ENCODE data around the gene HMGA1.
"Not testable (repeated sequence)": the region's sequence is repeated elsewhere in the genome, so short reads cannot be mapped to it uniquely, and the experiment has no call there.

The HMGA1 gene

GRCh38 chr6:34249469-34250261, 13.0 kb downstream of the HMGA1 start:
- DNase-seq (ENCODE audit: low spot score): no peak
- ChIA-PET POLR2A (ENCODE audit: low non-redundant PET) (interaction anchor here (0.7 to 1.0 kb wide), 2 partner anchors 63 to 166 kb away, joined by 3 read pairs; no protein-coding TSS in a partner anchor), CTCF (interaction anchor here (0.6 to 2.7 kb wide), 12 partner anchors 10 to 1169 kb away, joined by 3 to 29 read pairs (median 4); partner anchors contain the start of gene HMGA1)
- H3K27ac ChIP-seq: peak overlapping the region; percentile 87
- TF ChIP-seq CTCF (conservative IDR thresholded peaks at IDR 0.05; ENCODE audit: low read depth): no peak

- CTCF ChIA-PET: interaction anchor here (0.6 kb wide), 1 partner anchor 134 kb away, joined by 3 read pairs; no protein-coding TSS in a partner anchor
- POLR2A ChIA-PET (ENCODE audit: low non-redundant PET); H3K27ac ChIP-seq: not testable (repeated sequence)
Measured at GRCh38 chr6:34252395-34252794, 15.7 kb downstream of the HMGA1 start.

GRCh38 chr6:34259529-34260069, 22.9 kb downstream of the HMGA1 start:
- POLR2A ChIA-PET (ENCODE audit: low non-redundant PET): no interaction called here

More at GRCh38 chr6:34252395-34252794, 15.7 kb downstream of the HMGA1 start:
- not testable (repeated sequence) for DNase-seq (ENCODE audit: low spot score)

GRCh38 chr6:34260576-34261267, 24.0 kb downstream of the HMGA1 start:
- no peak overlapping the region for H3K27ac ChIP-seq
- CTCF ChIA-PET: interaction anchor here (0.5 kb wide), 1 partner anchor 410 kb away, joined by 4 read pairs; no protein-coding TSS in a partner anchor
- TF ChIP-seq CTCF (conservative IDR thresholded peaks at IDR 0.05; ENCODE audit: low read depth): no peak
- POLR2A ChIA-PET (ENCODE audit: low non-redundant PET): no interaction called here
- DNase-seq (ENCODE audit: low spot score): no peak

More at GRCh38 chr6:34259529-34260069, 22.9 kb downstream of the HMGA1 start:
- no peak for DNase-seq (ENCODE audit: low spot score)
- CTCF ChIA-PET: interaction anchor here (0.6 to 0.9 kb wide), 2 partner anchors 10 to 1311 kb away, joined by 5 read pairs; partner anchors contain the start of gene SMIM29
- no peak overlapping the region for H3K27ac ChIP-seq
- no peak for TF ChIP-seq CTCF (conservative IDR thresholded peaks at IDR 0.05; ENCODE audit: low read depth)

- DNase-seq (ENCODE audit: low spot score); POLR2A ChIA-PET (ENCODE audit: low non-redundant PET); H3K27ac ChIP-seq: not testable (repeated sequence)
- CTCF ChIA-PET: interaction anchor here (0.6 kb wide), 1 partner anchor 910 kb away, joined by 3 read pairs; no protein-coding TSS in a partner anchor
Measured at GRCh38 chr6:34263484-34263883, 26.8 kb downstream of the HMGA1 start.

- CTCF ChIA-PET: no interaction called here
- no peak overlapping the region for H3K27ac ChIP-seq
- no peak for TF ChIP-seq CTCF (conservative IDR thresholded peaks at IDR 0.05; ENCODE audit: low read depth)
- DNase-seq (ENCODE audit: low spot score): no peak
- POLR2A ChIA-PET (ENCODE audit: low non-redundant PET): no interaction called here
Measured at GRCh38 chr6:34267746-34268145, 31.1 kb downstream of the HMGA1 start.

GRCh38 chr6:34269132-34269531, 32.5 kb downstream of the HMGA1 start:
- CTCF ChIA-PET: interaction anchor here (0.6 kb wide), 1 partner anchor 114 kb away, joined by 3 read pairs; no protein-coding TSS in a partner anchor
- DNase-seq (ENCODE audit: low spot score); POLR2A ChIA-PET (ENCODE audit: low non-redundant PET); H3K27ac ChIP-seq: not testable (repeated sequence)

GRCh38 chr6:34269658-34270341, 33.1 kb downstream of the HMGA1 start:
- DNase-seq (ENCODE audit: low spot score); POLR2A ChIA-PET (ENCODE audit: low non-redundant PET); H3K27ac ChIP-seq: not testable (repeated sequence)
- CTCF ChIA-PET: interaction anchor here (0.6 kb wide), 1 partner anchor 113 kb away, joined by 3 read pairs; no protein-coding TSS in a partner anchor
